VCaP (cell line): Measurements from ENCODE around the gene STRAP.
A peak's percentile ranks its signal among the peaks of the same experiment; 100 is the strongest.
"Not testable (repeated sequence)": the region's sequence is repeated elsewhere in the genome, so short reads cannot be mapped to it uniquely, and the experiment has no call there.

Source experiments
- H3K27ac ChIP-seq: fragments of 450-650 bp; 2 replicates; pipeline ENCODE4 v1.5.1; 2017
- TF ChIP-seq, protein P1 (sequence below): fragments of 450-650 bp; conservative IDR thresholded peaks from 2 replicates; pipeline ENCODE4 v1.5.1; 2017; ENCODE audit warnings: mild to moderate bottlenecking, moderate library complexity

STRAP gene

DNA sequence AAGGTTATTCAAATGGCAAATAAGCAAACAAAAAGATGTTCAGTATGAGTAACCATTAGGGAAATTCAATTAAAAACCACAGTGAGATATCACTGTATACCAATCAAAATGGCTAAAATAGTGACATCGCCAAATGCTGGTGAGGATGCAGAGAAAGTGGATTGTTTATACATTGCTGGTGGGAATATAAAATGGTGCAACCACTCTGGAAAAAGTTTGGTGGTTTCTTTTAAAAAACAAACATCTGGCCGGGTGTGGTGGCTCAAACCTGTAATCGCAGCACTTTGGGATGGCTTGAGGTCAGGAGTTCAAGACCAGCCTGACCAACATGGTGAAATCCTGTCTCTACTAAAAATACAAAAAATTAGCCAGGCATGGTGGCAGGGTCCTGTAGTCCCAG lies 14.0 kb upstream of the STRAP start:
- no peak overlapping the region for H3K27ac ChIP-seq
- TF ChIP-seq, protein P1, sequence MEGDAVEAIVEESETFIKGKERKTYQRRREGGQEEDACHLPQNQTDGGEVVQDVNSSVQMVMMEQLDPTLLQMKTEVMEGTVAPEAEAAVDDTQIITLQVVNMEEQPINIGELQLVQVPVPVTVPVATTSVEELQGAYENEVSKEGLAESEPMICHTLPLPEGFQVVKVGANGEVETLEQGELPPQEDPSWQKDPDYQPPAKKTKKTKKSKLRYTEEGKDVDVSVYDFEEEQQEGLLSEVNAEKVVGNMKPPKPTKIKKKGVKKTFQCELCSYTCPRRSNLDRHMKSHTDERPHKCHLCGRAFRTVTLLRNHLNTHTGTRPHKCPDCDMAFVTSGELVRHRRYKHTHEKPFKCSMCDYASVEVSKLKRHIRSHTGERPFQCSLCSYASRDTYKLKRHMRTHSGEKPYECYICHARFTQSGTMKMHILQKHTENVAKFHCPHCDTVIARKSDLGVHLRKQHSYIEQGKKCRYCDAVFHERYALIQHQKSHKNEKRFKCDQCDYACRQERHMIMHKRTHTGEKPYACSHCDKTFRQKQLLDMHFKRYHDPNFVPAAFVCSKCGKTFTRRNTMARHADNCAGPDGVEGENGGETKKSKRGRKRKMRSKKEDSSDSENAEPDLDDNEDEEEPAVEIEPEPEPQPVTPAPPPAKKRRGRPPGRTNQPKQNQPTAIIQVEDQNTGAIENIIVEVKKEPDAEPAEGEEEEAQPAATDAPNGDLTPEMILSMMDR, result no peak

DNA sequence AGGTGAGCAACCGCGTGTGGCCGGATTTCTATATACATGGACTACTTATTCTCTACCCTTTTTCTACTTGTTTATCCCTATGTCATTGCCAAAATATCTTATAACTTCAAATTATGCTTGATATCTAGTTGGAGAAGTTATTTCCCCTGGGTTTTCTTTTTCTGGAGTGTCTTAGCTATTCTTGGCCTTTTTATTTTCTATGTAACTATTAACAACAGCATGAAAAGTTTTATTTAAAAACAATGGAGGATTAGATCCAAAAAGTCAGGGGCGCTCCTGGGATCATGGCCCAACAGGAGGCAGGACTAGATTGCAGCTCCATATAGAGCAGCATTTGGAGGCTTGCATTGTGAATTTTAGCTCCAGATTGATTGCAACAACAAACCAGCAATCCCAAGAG lies 8.6 kb upstream of the STRAP start:
- no peak overlapping the region for H3K27ac ChIP-seq
- TF ChIP-seq, protein P1, result no peak

DNA sequence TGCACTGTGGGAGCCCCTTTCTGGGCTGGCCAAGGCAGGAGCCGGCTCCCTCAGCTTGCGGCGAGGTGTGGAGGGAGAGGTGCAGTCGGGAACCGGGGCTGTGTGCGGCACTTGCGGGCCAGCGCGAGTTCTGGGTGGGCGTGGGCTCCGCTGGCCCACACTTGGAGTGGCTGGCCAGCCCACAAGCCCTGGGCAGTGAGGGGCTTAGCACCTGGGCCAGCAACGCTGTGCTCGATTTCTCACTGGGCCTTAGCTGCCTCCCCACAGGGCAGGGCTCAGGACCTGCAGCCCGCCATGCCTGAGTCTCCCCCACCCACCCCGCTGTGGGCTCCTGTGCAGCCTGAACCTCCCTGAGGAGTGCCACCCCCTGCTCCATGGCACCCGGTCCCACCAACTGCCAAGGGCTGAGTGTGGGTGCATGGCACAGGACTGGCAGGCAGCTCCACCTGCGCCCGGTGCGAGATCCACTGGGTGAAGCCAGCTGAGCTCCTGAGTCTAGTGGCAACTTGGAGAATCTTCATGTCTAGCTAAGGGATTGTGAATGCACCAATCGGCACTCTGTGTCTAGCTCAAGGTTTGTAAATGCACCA lies 7.5 kb upstream of the STRAP start:
- not testable (repeated sequence) for H3K27ac ChIP-seq

DNA sequence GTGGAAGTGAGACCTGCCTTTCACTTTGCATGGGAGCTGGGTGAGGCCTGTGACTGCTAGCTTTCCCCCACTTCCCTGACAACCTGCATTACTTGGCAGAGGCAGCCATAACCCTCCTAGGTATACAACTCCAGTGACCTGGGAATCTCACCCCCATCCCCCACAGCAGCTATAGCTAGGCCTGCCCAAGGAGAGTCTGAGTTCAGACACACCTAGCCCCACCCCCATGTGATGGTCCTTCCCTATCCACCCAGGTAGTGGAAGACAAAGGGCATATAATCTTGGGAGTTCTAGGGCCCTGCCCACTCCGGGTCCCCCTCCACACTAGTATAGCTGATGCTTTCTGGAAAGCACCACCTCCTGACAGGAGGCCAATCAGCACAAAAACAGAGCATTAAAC lies 6.3 kb upstream of the STRAP start:
- H3K27ac ChIP-seq, result no peak overlapping the region
- TF ChIP-seq, protein P1, result no peak

DNA sequence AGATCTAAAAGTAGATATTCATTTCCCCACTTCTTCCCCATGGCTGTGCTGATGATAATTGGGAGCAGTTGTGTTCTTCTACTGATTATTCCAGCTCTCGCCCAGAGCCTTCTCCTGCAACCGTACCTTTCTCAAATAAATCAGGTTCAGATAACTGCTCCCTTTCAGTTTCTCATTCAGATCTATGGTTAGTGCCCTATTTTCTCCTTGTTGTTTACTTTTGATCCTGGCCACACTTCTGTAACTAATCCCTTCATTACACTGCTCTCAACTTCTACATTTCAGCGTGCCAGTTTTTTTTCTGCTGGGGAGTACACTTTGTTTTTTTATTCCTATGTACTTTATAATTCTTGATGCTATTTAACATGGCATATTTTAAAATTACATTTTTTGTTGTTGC lies 2.8 kb upstream of the STRAP start:
- TF ChIP-seq, protein P1, result no peak
- no peak overlapping the region for H3K27ac ChIP-seq

DNA sequence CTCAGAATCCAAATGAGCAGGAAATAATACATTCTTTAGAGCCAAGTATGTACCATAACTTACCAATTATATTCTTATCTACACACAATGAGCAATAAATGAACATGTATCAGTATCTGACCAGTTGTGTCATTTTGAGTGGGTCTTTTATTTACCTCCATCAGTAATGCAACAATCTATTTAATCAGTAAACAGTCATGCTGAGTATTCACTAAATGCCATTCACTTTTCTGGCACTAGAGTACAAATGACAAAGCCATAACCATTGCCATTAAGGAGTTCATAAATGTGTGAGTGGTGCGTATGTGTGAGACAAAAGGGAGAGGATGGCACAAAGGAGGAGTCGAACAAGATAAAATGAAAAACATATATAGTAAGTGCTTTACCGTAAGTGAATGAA lies 1.5 kb upstream of the STRAP start:
- H3K27ac ChIP-seq, result no peak overlapping the region
- TF ChIP-seq, protein P1, result no peak

DNA sequence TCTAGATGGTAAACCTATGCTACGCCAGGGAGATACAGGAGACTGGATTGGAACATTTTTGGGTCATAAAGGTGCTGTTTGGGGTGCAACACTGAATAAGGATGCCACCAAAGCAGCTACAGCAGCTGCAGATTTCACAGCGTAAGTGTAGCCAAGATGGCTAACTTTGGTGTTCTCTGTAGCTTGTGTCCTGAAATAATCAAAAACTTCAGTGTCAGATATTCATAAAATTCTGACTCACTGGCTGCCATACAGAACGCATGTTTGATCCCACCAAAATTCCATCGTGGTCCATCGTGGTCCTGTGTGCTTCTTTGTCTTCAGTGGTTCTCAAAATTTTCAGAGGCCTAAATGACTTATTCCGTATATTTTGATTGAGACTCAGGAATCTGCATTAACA lies 1.3 kb downstream of the STRAP start:
- peak overlapping the region; percentile 96 for H3K27ac ChIP-seq
- TF ChIP-seq, protein P1, result no peak

DNA sequence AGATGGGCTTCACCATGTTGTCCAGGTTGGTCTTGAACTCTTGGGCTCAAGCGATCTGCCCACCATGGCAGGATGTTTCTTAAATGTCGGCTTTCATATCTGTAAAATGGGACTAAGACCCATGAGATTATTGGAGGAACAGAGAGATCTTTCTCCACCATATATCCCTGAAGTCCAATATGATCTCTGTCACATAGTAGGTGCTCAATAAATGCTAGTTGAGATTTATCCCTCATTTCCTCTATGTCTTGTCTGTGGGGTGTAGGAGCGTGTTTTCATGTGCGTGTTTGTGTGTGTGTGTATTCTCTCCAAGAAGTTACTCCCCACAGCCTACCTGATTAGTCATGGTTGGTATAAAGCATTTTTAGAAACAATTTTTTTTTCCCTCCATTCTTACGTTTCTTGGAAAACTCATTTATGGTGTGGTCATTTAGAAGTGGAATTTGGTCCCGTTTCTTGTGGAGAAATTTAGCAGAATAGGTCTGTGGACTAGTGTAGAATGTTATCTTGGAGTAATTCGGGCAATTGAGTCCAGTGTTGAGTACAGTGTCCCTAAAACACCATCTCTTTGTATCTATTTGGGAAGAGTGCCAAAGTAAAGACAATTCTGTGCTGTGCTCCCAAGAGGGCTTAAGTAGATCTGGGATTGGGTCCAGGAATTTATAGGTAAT lies 4.3 kb downstream of the STRAP start:
- no peak overlapping the region for H3K27ac ChIP-seq

More for the DNA sequence above, 4.3 kb downstream of the STRAP start:
- TF ChIP-seq, protein P1, result no peak
